DOHH2 (cell line): ENCODE data around the gene CATSPERB.

Source experiments
- H3F3A ChIP-seq: fragments of 200-600 bp; sonication (generic), shearing (Covaris generic); 2 replicates; pipeline ENCODE4 v1.6.0; 2016; ENCODE audit warnings: antibody characterized with exemption, mild to moderate bottlenecking; ENCODE audit not compliant: control insufficient read depth, insufficient read depth
- H3K27ac ChIP-seq: fragments of 200-600 bp; sonication (generic); 2 replicates; pipeline ENCODE4 v1.5.1; 2014; ENCODE audit warnings: low read depth, mild to moderate bottlenecking, low read length, moderate library complexity
- H3K27me3 ChIP-seq: fragments of 200-600 bp; sonication (generic); 2 replicates; pipeline ENCODE4 v1.6.1; 2014; ENCODE audit warnings: mild to moderate bottlenecking, low read length, mixed read lengths; ENCODE audit not compliant: control insufficient read depth
- H3K36me3 ChIP-seq: fragments of 200-600 bp; sonication (generic); 2 replicates; pipeline ENCODE4 v1.6.1; 2014; ENCODE audit warnings: mild to moderate bottlenecking, low read length, moderate library complexity, mixed read lengths; ENCODE audit not compliant: control insufficient read depth
- H3K4me1 ChIP-seq: fragments of 200-600 bp; sonication (generic); 2 replicates; pipeline ENCODE4 v1.6.1; 2014; ENCODE audit warnings: mild to moderate bottlenecking, low read length, mixed read lengths; ENCODE audit not compliant: control insufficient read depth
- H3K4me2 ChIP-seq: fragments of 200-600 bp; sonication (generic); 2 replicates; pipeline ENCODE4 v1.6.0; 2014; ENCODE audit warnings: mild to moderate bottlenecking, low read length, moderate library complexity
- H3K4me3 ChIP-seq: fragments of 200-600 bp; sonication (generic); 2 replicates; pipeline ENCODE4 v1.5.1; 2014; ENCODE audit warnings: mild to moderate bottlenecking, low read length, mixed read lengths
- H3K79me2 ChIP-seq: fragments of 200-600 bp; sonication (generic); 2 replicates; pipeline ENCODE4 v1.6.1; 2014; ENCODE audit warnings: mild to moderate bottlenecking, low read length, mixed read lengths; ENCODE audit not compliant: control insufficient read depth
- H3K9me2 ChIP-seq: fragments of 200-600 bp; sonication (generic); replicated peaks from 2 replicates; pipeline ENCODE4 v1.6.1; 2014; ENCODE audit warnings: mild to moderate bottlenecking, low read length, mixed read lengths; ENCODE audit not compliant: control insufficient read depth
- H3K9me3 ChIP-seq: fragments of 200-600 bp; sonication (generic); 2 replicates; pipeline ENCODE4 v1.6.1; 2014; ENCODE audit warnings: antibody characterized with exemption, low read length, mixed read lengths; ENCODE audit not compliant: control insufficient read depth, insufficient read depth
- H4K20me1 ChIP-seq: fragments of 200-600 bp; sonication (generic); 2 replicates; pipeline ENCODE4 v1.6.0; 2014; ENCODE audit warnings: low read depth, mild to moderate bottlenecking, antibody characterized with exemption, low read length, moderate library complexity; ENCODE audit not compliant: control insufficient read depth, insufficient read depth
- CTCF ChIP-seq: fragments of 200-600 bp; sonication (generic); IDR thresholded peaks from one replicate; pipeline ENCODE4 v1.5.1; 2014; ENCODE audit warnings: antibody characterized with exemption, mild to moderate bottlenecking, low read depth, low read length; ENCODE audit not compliant: poor library complexity, severe bottlenecking
- EZH2phosphoT487 ChIP-seq: fragments of 200-600 bp; sonication (generic); IDR thresholded peaks from 2 replicates; pipeline ENCODE4 v1.6.1; 2017; ENCODE audit warnings: borderline replicate concordance, mild to moderate bottlenecking, antibody characterized with exemption, low read length, moderate library complexity, mixed read lengths

Gene CATSPERB

GRCh38 chr14:91613459-91614112 is 118.3 kb downstream of the CATSPERB start:
- no peaks in the 10 kb centered on the region for H3K4me1 ChIP-seq
- H3K79me2 ChIP-seq, result no peaks in the 10 kb centered on the region
- H3F3A ChIP-seq, result no peaks in the 10 kb centered on the region
- no peak overlapping the region for H3K4me3 ChIP-seq
- no peaks in the 10 kb centered on the region for H3K9me2 ChIP-seq
- H3K27me3 ChIP-seq, result no peaks in the 10 kb centered on the region; the same call in 1 of the 2 replicates
- H3K27ac ChIP-seq, result no peak overlapping the region
- H4K20me1 ChIP-seq, result no peaks in the 10 kb centered on the region
- no peaks in the 10 kb centered on the region for H3K9me3 ChIP-seq
- TF ChIP-seq EZH2phosphoT487, result no peak
- H3K36me3 ChIP-seq, result no peaks in the 10 kb centered on the region
- H3K4me2 ChIP-seq, result no peak overlapping the region

GRCh38 chr14:91611528-91611927 is 120.4 kb downstream of the CATSPERB start:
- no peaks in the 10 kb centered on the region for H4K20me1 ChIP-seq
- no peaks in the 10 kb centered on the region for H3K4me1 ChIP-seq
- H3K79me2 ChIP-seq, result no peaks in the 10 kb centered on the region
- H3F3A ChIP-seq, result no peaks in the 10 kb centered on the region
- H3K4me3 ChIP-seq, result no peak overlapping the region
- H3K9me3 ChIP-seq, result no peaks in the 10 kb centered on the region
- TF ChIP-seq CTCF (no peak), EZH2phosphoT487 (no peak)
- H3K4me2 ChIP-seq, result no peak overlapping the region
- no peaks in the 10 kb centered on the region for H3K27me3 ChIP-seq
- no peak overlapping the region for H3K27ac ChIP-seq
- H3K36me3 ChIP-seq, result no peaks in the 10 kb centered on the region
- H3K9me2 ChIP-seq, result no peaks in the 10 kb centered on the region

GRCh38 chr14:91609161-91609560 is 122.7 kb downstream of the CATSPERB start:
- no peaks in the 10 kb centered on the region for H3K36me3 ChIP-seq
- no peaks in the 10 kb centered on the region for H3K9me2 ChIP-seq
- TF ChIP-seq CTCF (no peak), EZH2phosphoT487 (no peak)
- H3F3A ChIP-seq, result no peaks in the 10 kb centered on the region
- no peaks in the 10 kb centered on the region for H3K79me2 ChIP-seq
- H4K20me1 ChIP-seq, result no peaks in the 10 kb centered on the region
- H3K27ac ChIP-seq, result no peak overlapping the region
- no peaks in the 10 kb centered on the region for H3K27me3 ChIP-seq
- no peak overlapping the region for H3K4me2 ChIP-seq
- no peaks in the 10 kb centered on the region for H3K4me1 ChIP-seq
- no peak overlapping the region for H3K4me3 ChIP-seq
- no peaks in the 10 kb centered on the region for H3K9me3 ChIP-seq

GRCh38 chr14:91607322-91608047 is 124.4 kb downstream of the CATSPERB start:
- H3F3A ChIP-seq, result no peaks in the 10 kb centered on the region
- H3K4me1 ChIP-seq, result no peaks in the 10 kb centered on the region
- H3K9me3 ChIP-seq, result no peaks in the 10 kb centered on the region
- no peaks in the 10 kb centered on the region for H4K20me1 ChIP-seq
- TF ChIP-seq EZH2phosphoT487, result no peak
- TF ChIP-seq CTCF, result no peak
- H3K79me2 ChIP-seq, result no peaks in the 10 kb centered on the region
- H3K9me2 ChIP-seq, result no peaks in the 10 kb centered on the region
- H3K27ac ChIP-seq, result no peak overlapping the region
- no peak overlapping the region for H3K4me2 ChIP-seq
- no peaks in the 10 kb centered on the region for H3K36me3 ChIP-seq
- H3K27me3 ChIP-seq, result no peaks in the 10 kb centered on the region
- no peak overlapping the region for H3K4me3 ChIP-seq
